ENCODE results near the gene FGF22. TPM values are rescaled to one million over a fixed set of nuclear protein-coding genes. Genes with fewer than 3 reads are reported as not detected.
A peak's percentile ranks its signal among the peaks of the same experiment; 100 is the strongest.
"Not testable (repeated sequence)": the region's sequence is repeated elsewhere in the genome, so short reads cannot be mapped to it uniquely, and the experiment has no call there.

Gene FGF22
- total RNA-seq, 1 experiment from 2014 or later = not detected

DNA sequence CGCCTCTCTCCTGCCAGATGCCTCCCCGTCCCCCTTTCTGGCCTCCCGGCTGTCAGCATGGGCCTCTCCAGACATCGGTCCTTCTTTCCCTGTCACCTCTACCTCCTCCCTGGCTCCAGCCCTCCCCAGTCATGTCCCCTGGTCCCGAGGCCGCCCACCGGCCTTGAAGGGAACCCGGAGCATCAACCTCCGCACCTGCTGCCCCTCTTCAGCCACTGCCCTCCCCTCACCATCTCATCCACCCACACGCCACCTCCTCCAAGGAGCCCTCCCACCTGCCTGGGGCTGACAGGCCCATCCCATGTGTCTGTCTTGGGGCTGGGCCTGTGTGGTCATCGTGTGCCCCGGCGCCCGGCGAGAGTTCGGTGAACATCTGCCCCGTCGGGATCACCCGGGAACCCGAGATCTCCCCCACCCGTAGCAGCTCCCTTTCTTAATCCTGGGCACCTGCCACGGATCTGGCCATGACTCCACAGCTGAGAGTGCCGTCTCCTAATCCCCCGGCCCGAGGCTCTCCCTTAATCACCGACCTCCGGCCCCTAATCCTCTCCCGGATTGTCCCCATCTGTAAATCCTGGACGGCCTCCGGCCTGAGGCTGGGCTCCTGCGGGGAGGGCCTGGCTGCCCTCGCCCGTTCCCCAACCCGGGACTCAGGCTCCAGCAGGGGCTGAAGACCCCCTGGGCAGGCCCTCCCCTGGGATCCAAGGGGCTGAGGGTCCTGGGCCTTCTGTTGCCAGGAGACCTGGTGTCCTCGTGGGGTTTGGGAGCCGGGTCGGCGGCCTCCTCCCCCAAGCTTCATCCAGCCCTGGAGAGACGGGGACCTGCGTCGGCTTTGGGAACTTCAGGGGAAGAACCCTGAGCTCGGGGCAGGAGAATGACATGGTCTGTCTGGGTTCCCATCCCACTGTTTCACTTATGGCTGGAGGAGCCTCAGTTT lies 44.1 kb upstream of the FGF22 start:
- Histone ChIP-seq H3K27me3 (ENCODE audit: low read length) (no peaks in the 10 kb centered on the region), H3K27ac (ENCODE audit: low read length) (no peak overlapping the region), H3K9ac (ENCODE audit: low read length) (no peak overlapping the region), H3K36me3 (ENCODE audit: insufficient read depth, low read length) (no peaks in the 10 kb centered on the region), H4K20me1 (ENCODE audit: insufficient read depth, low read depth, low read length) (no peaks in the 10 kb centered on the region), H3K9me3 (ENCODE audit: low read length) (no peaks in the 10 kb centered on the region), H3K4me1 (ENCODE audit: low read length) (no peaks in the 10 kb centered on the region), H2AFZ (ENCODE audit: low read length) (no peak overlapping the region), H3K79me2 (ENCODE audit: low read length) (no peaks in the 10 kb centered on the region), H3K9me2 (replicated peaks; ENCODE audit: insufficient read depth, low read length) (no peaks in the 10 kb centered on the region), H3K4me2 (ENCODE audit: low read depth, low read length, poor library complexity, severe bottlenecking) (no peak overlapping the region), H3K4me3 (ENCODE audit: low read length) (no peak overlapping the region)
- DNase-seq = no peak

DNA sequence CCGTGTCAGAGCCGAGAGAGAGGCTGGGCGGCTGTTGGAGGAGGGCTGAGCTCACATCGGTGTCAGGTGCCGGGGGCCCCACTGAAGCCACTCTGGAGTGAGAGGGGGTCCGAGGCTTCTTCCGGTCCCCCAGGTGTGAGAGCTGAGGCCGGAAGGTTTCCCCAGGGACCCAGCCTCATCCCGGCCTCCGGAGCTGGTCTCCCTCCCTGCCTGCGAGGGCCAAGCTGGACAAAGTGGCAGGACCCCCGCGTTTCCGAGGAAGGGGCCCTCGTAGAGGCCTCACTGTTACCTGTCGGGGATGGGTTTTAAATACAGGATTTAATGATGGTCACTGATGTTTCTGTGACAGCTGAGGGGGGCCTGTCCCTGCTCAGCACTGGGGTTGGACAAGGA lies 43.4 kb upstream of the FGF22 start:
- no peaks in the 10 kb centered on the region for H3K36me3 ChIP-seq (ENCODE audit: insufficient read depth, low read length)
- no peak for DNase-seq
- H3K4me3 ChIP-seq (ENCODE audit: low read length) = no peak overlapping the region
- no peak overlapping the region for H3K9ac ChIP-seq (ENCODE audit: low read length)
- no peak overlapping the region for H3K27ac ChIP-seq (ENCODE audit: low read length)
- no peaks in the 10 kb centered on the region for H4K20me1 ChIP-seq (ENCODE audit: insufficient read depth, low read depth, low read length)
- H2AFZ ChIP-seq (ENCODE audit: low read length) = no peak overlapping the region
- H3K27me3 ChIP-seq (ENCODE audit: low read length) = no peaks in the 10 kb centered on the region
- H3K79me2 ChIP-seq (ENCODE audit: low read length) = no peaks in the 10 kb centered on the region
- no peaks in the 10 kb centered on the region for H3K9me2 ChIP-seq (replicated peaks; ENCODE audit: insufficient read depth, low read length)
- H3K9me3 ChIP-seq (ENCODE audit: low read length) = no peaks in the 10 kb centered on the region; the same call in 1 of the 2 replicates
- no peak overlapping the region for H3K4me2 ChIP-seq (ENCODE audit: low read depth, low read length, poor library complexity, severe bottlenecking)
- no peaks in the 10 kb centered on the region for H3K4me1 ChIP-seq (ENCODE audit: low read length)

DNA sequence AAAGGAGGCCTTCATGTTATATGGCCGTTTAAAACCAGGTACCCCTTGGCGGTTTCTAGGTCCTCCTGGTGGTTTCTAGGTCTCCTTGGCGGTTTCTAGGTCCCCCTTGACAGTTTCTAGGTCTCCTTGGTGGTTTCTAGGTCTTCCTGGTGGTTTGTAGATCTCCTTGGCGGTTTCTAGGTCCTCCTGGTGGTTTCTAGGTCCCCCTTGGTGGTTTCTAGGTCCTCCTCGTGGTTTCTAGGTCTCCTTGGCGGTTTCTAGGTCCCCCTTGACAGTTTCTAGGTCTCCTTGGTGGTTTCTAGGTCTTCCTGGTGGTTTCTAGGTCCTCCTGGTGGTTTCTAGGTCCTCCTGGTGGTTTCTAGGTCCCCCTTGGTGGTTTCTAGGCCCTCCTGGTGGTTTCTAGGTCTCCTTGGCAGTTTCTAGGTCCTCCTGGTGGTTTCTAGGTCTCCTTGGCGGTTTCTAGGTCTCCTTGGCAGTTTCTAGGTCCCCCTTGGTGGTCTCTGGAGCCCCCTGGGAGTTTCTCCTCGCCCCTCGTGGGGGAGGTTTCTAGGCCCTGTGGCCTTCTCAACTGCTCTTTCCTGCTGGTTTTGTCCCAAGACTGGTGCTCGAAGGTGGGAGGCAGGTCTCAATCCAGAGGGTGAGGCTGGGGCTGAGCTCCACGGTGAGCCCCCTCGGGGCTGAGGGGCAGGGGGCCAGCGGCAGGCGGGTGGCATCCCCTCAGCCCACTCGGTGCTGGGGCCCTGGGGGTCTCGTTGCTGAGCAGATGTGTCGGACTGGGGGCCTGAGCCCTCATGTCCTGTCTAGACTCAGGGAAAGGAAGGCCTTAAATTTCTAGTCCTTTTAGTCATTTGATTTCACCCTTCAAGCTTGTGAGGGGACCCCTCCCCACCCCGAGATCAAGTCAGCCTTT lies 42.0 kb upstream of the FGF22 start:
- Histone ChIP-seq H3K4me3 (ENCODE audit: low read length) (no peak overlapping the region), H3K9me2 (replicated peaks; ENCODE audit: insufficient read depth, low read length) (no peaks in the 10 kb centered on the region), H3K9ac (ENCODE audit: low read length) (no peak overlapping the region), H3K4me1 (ENCODE audit: low read length) (no peaks in the 10 kb centered on the region), H2AFZ (ENCODE audit: low read length) (no peak overlapping the region), H3K36me3 (ENCODE audit: insufficient read depth, low read length) (no peaks in the 10 kb centered on the region), H3K4me2 (ENCODE audit: low read depth, low read length, poor library complexity, severe bottlenecking) (no peak overlapping the region), H3K79me2 (ENCODE audit: low read length) (no peaks in the 10 kb centered on the region), H3K9me3 (ENCODE audit: low read length) (no peaks in the 10 kb centered on the region; the same call in 1 of the 2 replicates), H3K27ac (ENCODE audit: low read length) (no peak overlapping the region), H4K20me1 (ENCODE audit: insufficient read depth, low read depth, low read length) (no peaks in the 10 kb centered on the region), H3K27me3 (ENCODE audit: low read length) (no peaks in the 10 kb centered on the region)
- peak; percentile 58 for DNase-seq

DNA sequence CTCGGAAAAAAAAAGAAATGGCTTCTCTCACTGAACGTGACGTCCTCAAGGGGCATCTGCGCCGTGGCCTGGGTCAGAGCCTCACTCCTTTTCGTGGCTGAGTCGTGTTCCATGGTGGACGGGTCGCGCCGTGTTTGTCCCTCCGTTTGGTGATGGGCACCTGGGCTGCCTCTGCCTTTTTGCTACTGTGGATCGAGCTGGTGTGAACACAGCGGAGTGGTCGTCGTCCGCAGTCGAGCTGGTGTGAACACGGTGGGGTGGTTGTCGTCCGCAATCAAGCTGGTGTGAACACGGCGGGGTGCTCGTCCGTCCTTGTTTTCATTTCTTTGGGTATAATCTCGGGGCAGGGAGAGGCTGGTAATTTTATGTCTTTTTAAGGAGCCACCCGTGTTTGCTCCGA lies 38.4 kb upstream of the FGF22 start:
- H3K9ac ChIP-seq (ENCODE audit: low read length) = no peak overlapping the region
- no peaks in the 10 kb centered on the region for H3K4me1 ChIP-seq (ENCODE audit: low read length)
- no peak for DNase-seq
- H3K36me3 ChIP-seq (ENCODE audit: insufficient read depth, low read length) = no peaks in the 10 kb centered on the region
- H4K20me1 ChIP-seq (ENCODE audit: insufficient read depth, low read depth, low read length) = no peaks in the 10 kb centered on the region
- H3K27ac ChIP-seq (ENCODE audit: low read length) = no peak overlapping the region
- H2AFZ ChIP-seq (ENCODE audit: low read length) = no peak overlapping the region
- H3K9me3 ChIP-seq (ENCODE audit: low read length) = no peaks in the 10 kb centered on the region; the same call in 1 of the 2 replicates
- H3K79me2 ChIP-seq (ENCODE audit: low read length) = no peaks in the 10 kb centered on the region
- H3K27me3 ChIP-seq (ENCODE audit: low read length) = no peaks in the 10 kb centered on the region
- H3K4me2 ChIP-seq (ENCODE audit: low read depth, low read length, poor library complexity, severe bottlenecking) = no peak overlapping the region
- no peak overlapping the region for H3K4me3 ChIP-seq (ENCODE audit: low read length)
- no peaks in the 10 kb centered on the region for H3K9me2 ChIP-seq (replicated peaks; ENCODE audit: insufficient read depth, low read length)

DNA sequence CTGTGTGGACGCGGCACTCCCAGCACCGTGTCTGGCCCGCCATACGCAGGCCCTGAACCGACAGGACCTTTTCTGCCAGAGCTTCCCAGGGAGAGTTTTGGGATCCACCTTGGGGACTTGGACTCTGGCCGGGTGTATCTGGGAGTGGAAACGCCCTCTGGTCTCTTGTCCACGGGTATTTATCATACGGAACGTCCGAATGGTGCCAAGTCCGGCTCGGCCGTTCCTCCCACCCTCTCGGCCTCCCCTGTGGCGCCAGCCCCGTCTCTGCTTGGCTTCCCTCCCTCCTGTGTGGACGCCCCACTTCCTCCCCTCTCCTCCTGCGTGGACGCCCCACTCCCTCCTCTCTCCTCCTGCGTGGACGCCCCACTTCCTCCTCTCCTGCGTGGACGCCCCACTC lies 37.9 kb upstream of the FGF22 start:
- Histone ChIP-seq H3K9ac (ENCODE audit: low read length) (no peak overlapping the region), H3K9me2 (replicated peaks; ENCODE audit: insufficient read depth, low read length) (no peaks in the 10 kb centered on the region), H3K4me3 (ENCODE audit: low read length) (no peak overlapping the region), H3K4me2 (ENCODE audit: low read depth, low read length, poor library complexity, severe bottlenecking) (no peak overlapping the region), H2AFZ (ENCODE audit: low read length) (no peak overlapping the region), H3K27ac (ENCODE audit: low read length) (no peak overlapping the region), H4K20me1 (ENCODE audit: insufficient read depth, low read depth, low read length) (no peaks in the 10 kb centered on the region), H3K79me2 (ENCODE audit: low read length) (no peaks in the 10 kb centered on the region), H3K4me1 (ENCODE audit: low read length) (no peaks in the 10 kb centered on the region), H3K36me3 (ENCODE audit: insufficient read depth, low read length) (no peaks in the 10 kb centered on the region), H3K27me3 (ENCODE audit: low read length) (no peaks in the 10 kb centered on the region), H3K9me3 (ENCODE audit: low read length) (no peaks in the 10 kb centered on the region; the same call in 1 of the 2 replicates)
- no peak for DNase-seq

DNA sequence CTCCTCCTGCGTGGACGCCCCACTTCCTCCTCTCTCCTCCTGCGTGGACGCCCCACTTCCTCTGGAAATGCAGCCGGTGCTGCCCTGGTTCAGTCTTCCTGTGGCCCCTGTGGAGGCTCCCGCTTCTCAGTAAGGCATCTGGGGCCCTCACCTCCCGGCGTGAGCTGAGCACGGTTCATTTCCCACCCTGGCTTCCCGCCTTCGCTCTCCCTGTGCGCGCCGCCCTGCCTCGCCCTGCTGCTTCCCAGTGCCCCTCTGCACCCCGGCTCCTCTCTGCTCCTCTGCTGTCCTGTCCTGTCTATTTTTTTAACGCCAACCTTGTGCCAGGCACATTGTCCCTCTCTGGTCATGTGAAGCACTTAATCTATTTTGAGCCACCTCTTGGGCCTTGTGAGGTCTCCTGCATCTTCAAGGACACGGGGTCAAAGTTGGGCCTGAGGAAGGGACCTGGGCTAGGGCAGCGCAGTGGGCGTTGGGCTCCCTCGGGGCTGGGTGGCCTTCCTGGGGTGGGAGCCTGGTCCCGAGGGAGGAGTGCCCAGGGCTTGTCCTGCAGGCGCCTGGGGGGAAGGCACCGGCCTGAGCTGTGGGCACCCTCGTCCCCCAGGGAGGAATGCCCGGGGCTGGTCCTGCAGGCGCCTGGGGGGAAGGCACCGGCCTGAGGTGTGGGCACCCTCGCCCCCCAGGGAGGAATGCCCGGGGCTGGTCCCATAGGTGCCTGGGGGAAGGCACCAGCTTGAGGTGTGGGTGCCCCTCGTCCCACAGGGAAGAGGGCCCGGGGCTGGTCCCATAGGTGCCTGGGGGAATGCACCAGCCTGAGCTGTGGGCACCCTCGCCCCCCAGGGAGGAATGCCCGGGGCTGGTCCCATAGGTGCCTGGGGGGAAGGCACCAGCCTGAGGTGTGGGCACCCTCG lies 37.0 kb upstream of the FGF22 start:
- peaks cover 3% of the 10 kb centered on the region; the same call in 1 of the 2 replicates for H3K9me3 ChIP-seq (ENCODE audit: low read length)
- H3K79me2 ChIP-seq (ENCODE audit: low read length) = no peaks in the 10 kb centered on the region
- no peak for DNase-seq
- no peaks in the 10 kb centered on the region for H3K4me1 ChIP-seq (ENCODE audit: low read length)
- H3K27me3 ChIP-seq (ENCODE audit: low read length) = no peaks in the 10 kb centered on the region
- H2AFZ ChIP-seq (ENCODE audit: low read length) = no peak overlapping the region
- H3K36me3 ChIP-seq (ENCODE audit: insufficient read depth, low read length) = no peaks in the 10 kb centered on the region
- no peaks in the 10 kb centered on the region for H4K20me1 ChIP-seq (ENCODE audit: insufficient read depth, low read depth, low read length)
- no peak overlapping the region for H3K4me2 ChIP-seq (ENCODE audit: low read depth, low read length, poor library complexity, severe bottlenecking)
- no peaks in the 10 kb centered on the region for H3K9me2 ChIP-seq (replicated peaks; ENCODE audit: insufficient read depth, low read length)
- no peak overlapping the region for H3K9ac ChIP-seq (ENCODE audit: low read length)
- H3K27ac ChIP-seq (ENCODE audit: low read length) = no peak overlapping the region
- no peak overlapping the region for H3K4me3 ChIP-seq (ENCODE audit: low read length)

DNA sequence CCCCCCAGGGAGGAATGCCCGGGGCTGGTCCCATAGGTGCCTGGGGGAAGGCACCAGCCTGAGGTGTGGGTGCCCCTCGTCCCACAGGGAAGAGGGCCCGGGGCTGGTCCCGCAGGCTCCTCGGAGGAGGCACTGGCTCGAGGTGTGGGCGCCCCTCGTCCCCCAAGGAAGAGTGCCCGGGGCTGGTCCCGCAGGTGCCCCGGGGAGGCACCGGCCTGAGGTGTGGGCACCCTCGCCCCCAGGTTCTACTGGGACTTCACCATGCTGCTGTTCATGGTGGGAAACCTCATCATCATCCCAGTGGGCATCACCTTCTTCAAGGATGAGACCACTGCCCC lies 36.4 kb upstream of the FGF22 start:
- H3K4me2 ChIP-seq (ENCODE audit: low read depth, low read length, poor library complexity, severe bottlenecking); H2AFZ ChIP-seq (ENCODE audit: low read length); H3K36me3 ChIP-seq (ENCODE audit: insufficient read depth, low read length); H4K20me1 ChIP-seq (ENCODE audit: insufficient read depth, low read depth, low read length); H3K27ac ChIP-seq (ENCODE audit: low read length); H3K9ac ChIP-seq (ENCODE audit: low read length); H3K4me1 ChIP-seq (ENCODE audit: low read length); H3K9me3 ChIP-seq (ENCODE audit: low read length); H3K79me2 ChIP-seq (ENCODE audit: low read length); H3K27me3 ChIP-seq (ENCODE audit: low read length); DNase-seq; H3K4me3 ChIP-seq (ENCODE audit: low read length); H3K9me2 ChIP-seq (replicated peaks; ENCODE audit: insufficient read depth, low read length): not testable (repeated sequence)

All from Karpas-422 (cell line).